HG03139 (cell line): Measurements from ENCODE around the gene SLIT1.
"Not testable (repeated sequence)": the region's sequence is repeated elsewhere in the genome, so short reads cannot be mapped to it uniquely, and the experiment has no call there.

Experiments
- ATAC-seq: cut with Tn5 transposase; IDR thresholded peaks from one replicate; pipeline ENCODE4 v1.9.1; 2021; ENCODE audit not compliant: unreplicated experiment

Gene SLIT1

DNA sequence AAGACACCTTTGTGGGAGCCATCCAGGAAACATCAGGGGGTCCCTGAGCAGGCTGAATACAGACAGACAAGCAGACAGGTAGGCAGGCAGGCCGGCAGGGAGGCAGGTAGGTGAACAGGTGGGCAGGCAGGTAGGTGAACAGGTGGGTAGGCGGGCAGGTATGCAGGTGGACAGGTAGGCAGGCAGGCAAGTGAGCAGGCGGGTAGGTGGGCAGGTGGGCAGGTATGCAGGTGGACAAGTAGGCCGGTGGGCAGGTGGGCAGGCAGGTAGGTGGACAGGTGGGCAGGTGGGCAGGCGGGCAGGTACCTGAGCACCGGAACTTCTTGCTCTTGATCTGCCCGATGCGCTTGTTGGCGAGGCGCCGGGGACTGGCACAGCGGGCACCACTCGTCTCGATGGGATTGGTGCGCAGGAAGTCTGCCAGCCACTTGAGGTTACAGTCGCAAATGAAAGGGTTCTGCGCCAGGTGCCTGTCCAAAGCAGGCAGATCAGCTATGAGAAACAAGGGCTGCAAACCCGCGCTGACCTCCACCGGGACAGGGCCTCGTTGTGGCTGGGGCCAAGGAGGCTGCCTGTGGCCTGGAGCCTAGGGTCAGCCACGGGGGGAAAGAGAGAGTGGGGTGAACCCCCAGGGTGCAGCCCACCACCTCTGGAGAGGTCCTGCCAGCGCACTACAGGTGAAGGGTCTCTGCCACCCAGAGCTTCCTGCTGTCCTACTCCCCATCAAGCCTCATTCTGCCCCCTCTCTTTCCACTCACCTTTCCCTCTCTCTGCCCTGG, 136.9 kb downstream of the SLIT1 start:
- no peak for ATAC-seq

DNA sequence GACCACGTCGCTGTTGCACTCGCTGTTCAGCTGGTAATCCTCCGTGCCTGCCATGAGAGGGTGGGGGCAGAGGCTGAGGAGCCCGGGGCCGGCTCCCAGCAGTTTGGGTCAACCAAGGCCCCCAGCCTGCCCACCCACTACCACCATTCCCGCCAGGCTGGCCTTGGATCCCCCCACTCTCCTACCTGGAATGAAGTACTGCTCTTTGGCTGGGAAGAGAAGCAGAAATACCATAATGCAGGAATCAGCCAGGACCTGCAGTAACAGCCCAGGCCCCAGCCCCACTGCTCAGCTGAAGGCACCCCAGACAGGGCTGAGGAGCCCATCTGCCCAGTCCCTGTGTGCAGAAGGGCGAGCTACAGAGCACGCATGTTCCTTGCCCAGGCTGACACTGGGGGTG, 138.0 kb downstream of the SLIT1 start:
- no peak for ATAC-seq

DNA sequence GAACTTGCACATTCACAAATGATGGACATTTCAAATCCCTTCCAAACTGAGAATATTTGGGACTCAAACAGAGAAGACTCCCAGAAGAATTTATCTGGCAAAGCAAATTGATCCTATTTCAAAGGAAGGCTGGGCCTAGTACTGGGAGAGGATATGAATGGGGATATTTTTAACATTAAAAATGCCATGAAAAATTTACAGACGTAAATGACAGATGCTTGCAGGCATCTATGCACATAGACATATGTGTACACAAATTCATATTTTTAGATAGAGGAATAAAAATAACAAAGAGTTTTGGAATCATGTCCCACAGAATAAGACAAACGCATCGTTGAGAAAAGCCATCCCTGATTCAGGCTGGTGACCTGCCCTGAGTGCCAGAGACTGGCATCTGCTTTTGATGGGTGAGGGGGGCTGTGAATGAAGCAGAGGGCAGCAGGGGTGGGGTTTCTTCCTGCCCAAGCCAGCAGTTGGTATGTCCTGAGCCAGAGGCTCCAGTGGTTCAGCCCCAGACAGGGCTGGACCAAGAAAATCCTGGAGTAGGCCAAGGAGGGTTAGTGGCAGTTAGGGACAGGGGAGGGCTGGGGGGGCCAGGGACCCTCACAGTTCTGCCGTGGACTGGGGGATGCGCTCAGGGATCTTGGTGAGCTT, 138.5 kb downstream of the SLIT1 start:
- ATAC-seq: no peak

- ATAC-seq: no peak
Measured at GRCh38 chr10:97046456-97047082, 139.2 kb downstream of the SLIT1 start.

GRCh38 chr10:97043563-97043855, 142.2 kb downstream of the SLIT1 start:
- ATAC-seq: no peak

DNA sequence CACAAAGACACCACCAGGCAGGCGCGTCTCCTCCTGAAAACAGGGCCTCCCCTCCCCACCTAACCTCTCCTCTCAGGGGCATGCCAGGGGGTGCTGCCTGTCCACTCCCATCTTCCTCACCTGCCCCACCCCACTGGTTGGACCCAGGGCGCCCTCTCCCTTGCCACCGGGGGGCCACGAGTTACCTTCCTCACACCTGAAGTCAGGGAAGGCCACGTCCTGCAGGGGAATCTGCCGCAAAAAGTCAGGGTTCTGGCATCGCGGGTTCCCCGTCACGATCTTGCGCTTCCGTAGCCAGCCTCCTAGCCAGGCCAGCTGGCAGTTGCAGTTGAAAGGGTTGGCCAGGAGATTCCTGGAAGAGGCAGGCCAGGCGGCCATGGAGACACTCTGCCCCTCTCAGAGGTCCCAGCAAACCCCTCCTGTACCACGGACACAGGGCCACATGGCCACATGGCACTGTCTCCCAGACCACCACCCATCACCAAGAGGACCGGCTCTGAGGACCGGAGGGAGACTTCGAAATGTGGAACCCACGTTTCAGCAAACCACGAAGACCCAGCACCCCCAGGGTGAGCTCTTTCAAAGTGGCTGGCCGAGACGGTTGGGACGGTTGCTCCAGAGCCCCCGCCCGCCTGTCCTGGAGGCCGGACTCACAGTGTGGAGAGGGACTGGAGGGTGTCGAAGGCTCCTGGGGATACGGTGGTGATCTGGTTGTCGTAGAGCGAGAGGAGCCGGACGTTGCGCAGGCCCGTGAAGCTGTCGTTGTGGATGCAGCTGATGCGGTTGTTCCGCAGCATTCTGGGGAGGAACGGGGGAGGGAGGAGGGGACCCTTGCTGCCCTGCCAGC, 142.8 kb downstream of the SLIT1 start:
- no peak for ATAC-seq

DNA sequence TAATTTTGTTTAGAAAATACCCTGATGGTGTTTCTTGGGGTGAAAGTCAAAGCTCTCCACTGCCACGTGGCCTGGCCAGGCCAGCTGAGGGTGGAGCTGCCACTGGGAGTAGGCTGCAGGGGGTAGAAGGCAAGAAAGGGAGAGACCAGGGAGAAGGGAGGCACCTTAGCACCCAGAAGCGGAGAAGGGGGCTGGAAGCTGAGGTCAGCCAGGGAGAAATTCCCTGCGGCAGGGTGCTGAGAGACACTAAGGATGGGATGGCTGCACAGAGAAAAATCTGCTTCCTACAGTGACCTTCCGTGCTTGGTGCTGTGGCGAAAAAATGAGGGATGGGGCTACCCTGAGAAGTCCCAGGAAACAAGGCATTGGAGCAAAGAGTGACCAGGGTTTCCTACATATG, 143.7 kb downstream of the SLIT1 start:
- ATAC-seq: no peak

GRCh38 chr10:97040706-97041105, 145.1 kb downstream of the SLIT1 start:
- ATAC-seq: no peak

- ATAC-seq: no peak
Measured at GRCh38 chr10:97040248-97040584, 145.5 kb downstream of the SLIT1 start.

GRCh38 chr10:97039538-97040247, 146.1 kb downstream of the SLIT1 start:
- no peak for ATAC-seq

DNA sequence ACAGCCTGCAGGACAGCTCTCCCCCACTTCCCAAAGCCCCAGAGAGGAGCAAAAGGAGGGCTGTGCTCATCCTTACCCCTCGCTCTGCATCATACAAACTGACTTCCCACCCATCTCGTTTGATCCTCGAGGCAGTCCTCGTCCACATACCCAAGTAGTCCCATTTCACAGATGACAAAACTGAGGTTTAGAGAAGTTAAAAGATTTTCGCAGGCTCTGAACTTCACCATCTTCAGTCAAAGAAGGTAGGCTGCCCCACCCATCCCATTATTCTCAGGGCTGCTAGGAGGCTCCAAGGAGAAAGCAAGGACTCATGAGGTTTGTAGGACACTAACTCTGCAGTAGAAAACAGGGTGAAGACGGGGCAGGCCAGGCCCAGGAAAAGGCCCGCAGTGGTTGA, 147.1 kb downstream of the SLIT1 start:
- ATAC-seq: no peak

- ATAC-seq: peak; percentile 61
Measured at GRCh38 chr10:97037365-97038361, 148.1 kb downstream of the SLIT1 start.

- ATAC-seq: no peak
Measured at GRCh38 chr10:97034958-97035769, 150.6 kb downstream of the SLIT1 start.

- ATAC-seq: no peak
Measured at GRCh38 chr10:97034301-97034700, 151.5 kb downstream of the SLIT1 start.

DNA sequence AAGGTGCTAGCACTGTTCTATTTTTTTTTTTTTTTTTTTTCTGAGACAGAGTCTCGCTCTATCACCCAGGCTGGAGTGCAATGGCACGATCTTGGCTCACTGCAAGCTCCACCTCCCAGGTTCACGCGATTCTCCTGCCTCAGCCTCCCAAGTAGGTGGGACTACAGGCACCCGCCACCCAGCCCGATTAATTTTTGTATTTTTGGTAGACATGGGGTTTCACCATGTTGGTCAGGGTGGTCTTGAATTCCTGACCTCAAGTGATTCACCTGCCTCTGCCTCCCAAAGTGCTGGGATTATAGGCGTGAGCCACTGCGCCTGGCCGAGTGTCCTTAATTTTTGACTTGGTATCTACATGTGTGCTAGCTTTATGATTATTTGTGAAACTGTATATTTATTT, 151.9 kb downstream of the SLIT1 start:
- ATAC-seq: not testable (repeated sequence)

DNA sequence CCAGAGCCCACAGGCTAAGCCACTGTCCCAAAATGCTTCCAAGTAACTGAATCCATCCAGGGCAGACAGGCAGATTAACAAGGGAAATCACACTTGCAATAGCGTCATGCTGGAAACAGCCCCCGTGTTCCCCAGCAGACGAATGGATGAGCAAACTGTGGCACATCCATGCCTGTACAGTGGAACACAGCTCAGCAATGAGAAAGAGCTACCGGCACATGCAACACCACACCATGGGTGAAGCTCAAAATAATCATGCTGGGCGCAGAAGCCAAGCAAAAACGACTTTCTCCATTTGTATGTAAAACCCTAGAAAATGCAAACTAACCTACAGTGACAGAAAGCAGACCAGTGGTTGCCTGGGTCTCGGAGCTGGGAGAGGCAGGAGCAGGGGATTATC, 153.1 kb downstream of the SLIT1 start:
- ATAC-seq: no peak

- no peak for ATAC-seq
Measured at GRCh38 chr10:97031459-97031858, 154.3 kb downstream of the SLIT1 start.

DNA sequence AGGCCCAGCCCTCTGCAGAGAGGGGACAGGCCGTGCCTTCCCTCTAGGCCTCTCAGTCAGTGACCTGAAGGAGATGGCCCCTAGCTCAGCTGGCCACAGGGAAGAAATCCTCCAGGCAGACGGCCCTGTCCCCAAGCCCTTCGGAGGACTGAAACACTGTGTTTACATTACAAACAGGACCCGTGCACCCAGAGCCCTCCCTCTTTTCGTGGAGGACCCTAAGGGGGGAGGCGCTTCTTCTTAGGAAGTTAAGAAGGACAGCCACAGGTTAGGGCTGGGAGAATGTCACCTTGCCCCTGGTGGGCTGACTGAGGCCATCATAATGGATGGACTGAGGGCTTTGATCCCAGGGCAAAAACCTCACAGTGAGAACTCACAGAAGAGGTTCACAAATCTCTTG, 154.9 kb downstream of the SLIT1 start:
- no peak for ATAC-seq

- no peak for ATAC-seq
Measured at GRCh38 chr10:97029271-97029670, 156.5 kb downstream of the SLIT1 start.
